Fibroblast of villous mesenchyme (primary cell): ENCODE results near the gene GMIP. TPM values are rescaled to one million over a fixed set of nuclear protein-coding genes. Genes with fewer than 3 reads are reported as not detected.
"Not testable (repeated sequence)": the region's sequence is repeated elsewhere in the genome, so short reads cannot be mapped to it uniquely, and the experiment has no call there.

ENCODE experiments used
- DNase-seq: peaks from one replicate; pipeline ENCODE4 v3.0.0-alpha.2; 2010; ENCODE audit warnings: low read depth
- H3K4me3 ChIP-seq: 2 replicates; pipeline ENCODE4 v1.5.1; 2011; ENCODE audit warnings: low read depth, mild to moderate bottlenecking, low read length
- CTCF ChIP-seq: IDR thresholded peaks from 2 replicates; pipeline ENCODE4 v1.5.1; 2012; ENCODE audit warnings: low read depth, mild to moderate bottlenecking, low read length; ENCODE audit not compliant: insufficient read depth
- total RNA-seq: library from RNA; depleted of rRNA; stranded (reverse); fragments of >200 nt; gene quantifications from 2 replicates; pipeline ENCODE4 v1.2.3, GENCODE V29; 2012

GMIP gene
- total RNA-seq, 1 donor: 5.6 TPM

GRCh38 chr19:19602713-19603324 lies 40.6 kb downstream of the GMIP start:
- DNase-seq: no peak
- no peak for TF ChIP-seq CTCF
- H3K4me3 ChIP-seq: no peak overlapping the region

GRCh38 chr19:19602136-19602712 lies 41.2 kb downstream of the GMIP start:
- no peak for DNase-seq
- H3K4me3 ChIP-seq: no peak overlapping the region
- no peak for TF ChIP-seq CTCF

GRCh38 chr19:19600793-19601330 lies 42.6 kb downstream of the GMIP start:
- TF ChIP-seq CTCF: no peak
- no peak overlapping the region for H3K4me3 ChIP-seq
- DNase-seq: no peak

DNA sequence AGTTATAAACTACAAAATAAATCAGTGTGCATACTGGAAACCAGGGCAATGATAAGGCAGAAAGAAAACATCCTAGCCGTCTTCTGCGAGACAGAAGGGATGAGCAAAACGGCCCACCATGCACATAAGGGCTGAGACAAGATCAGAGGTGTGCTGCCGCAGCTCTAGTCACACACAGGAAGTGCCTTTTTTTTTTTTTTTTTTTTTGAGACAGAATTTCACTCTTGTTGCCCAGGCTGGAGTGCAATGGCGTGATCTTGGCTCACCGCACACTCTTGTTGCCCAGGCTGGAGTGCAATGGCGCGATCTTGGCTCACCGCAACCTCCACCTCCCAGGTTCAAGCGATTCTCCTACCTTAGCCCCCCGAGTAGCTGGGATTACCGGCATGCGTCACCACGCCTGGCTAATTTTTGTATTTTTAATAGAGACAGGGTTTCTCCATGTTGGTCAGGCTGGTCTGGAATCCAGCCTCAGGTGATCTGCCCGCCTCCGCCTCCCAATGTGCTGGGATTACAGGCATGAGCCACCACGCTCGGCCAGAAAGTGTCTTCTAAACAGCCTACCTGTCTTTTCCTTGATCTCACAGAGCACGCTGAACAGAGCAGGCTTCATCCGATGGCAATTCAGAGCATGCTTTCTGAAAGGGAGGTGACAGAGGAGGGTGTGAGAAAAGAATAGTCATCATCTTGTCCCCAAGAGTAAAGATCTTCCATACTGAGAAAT lies 44.6 kb downstream of the GMIP start:
- not testable (repeated sequence) for H3K4me3 ChIP-seq, DNase-seq

- no peak for TF ChIP-seq CTCF
- DNase-seq: no peak
- no peak overlapping the region for H3K4me3 ChIP-seq
Observed at GRCh38 chr19:19597809-19598306, 45.6 kb downstream of the GMIP start.

DNA sequence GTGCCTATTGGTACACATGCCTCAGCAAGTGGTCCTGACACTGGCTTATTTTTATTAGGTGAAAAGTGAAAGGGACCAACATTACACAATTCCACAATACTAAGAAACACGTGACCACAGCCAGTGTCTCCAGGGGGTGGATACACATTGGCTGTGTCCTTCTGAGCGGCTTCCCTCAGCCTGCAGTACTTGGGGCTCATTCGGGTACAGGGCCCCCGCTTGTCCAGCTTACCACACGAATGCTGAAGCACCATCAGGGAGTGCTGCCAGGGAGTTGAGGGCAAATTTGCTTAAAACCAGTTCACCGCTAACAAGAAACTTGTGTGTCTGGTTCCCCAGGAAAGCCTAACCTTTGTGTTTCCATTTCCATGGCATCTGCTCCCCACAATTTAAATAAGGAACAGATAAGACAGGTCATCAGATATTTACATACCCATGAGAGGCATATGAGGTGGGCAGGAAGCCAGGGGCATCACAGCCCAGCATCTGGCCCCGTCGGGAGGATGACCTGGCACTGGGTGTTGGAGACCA lies 48.2 kb downstream of the GMIP start:
- no peak overlapping the region for H3K4me3 ChIP-seq
- TF ChIP-seq CTCF: no peak
- DNase-seq: peak; percentile 84

DNA sequence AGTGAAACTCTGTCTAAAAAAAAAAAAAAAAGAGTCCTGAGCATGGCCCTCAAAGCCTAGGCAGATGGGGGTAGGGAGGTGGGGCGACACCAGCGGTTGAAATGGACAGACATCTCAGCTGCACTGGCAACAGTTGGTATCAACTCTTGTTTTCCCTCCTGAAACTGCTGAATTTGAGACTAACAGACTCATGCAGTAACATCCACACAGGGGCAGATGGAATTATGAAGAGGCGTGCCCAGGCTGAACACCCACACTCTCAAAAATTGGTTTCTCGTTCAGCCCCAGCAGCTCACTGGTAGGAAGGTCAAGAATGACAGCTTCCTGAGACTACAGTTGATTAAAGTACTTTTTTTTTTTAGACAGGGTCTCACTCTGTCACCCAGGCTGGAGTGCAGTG lies 49.1 kb downstream of the GMIP start:
- DNase-seq: no peak
- H3K4me3 ChIP-seq: no peak overlapping the region
- TF ChIP-seq CTCF: no peak
